Measurements from ENCODE around the gene HOXC10.

Gene HOXC10

GRCh38 chr12:53965281-53966084 is 19.5 kb upstream of the HOXC10 start:
- no peak for DNase-seq (ENCODE audit: low spot score)

- DNase-seq (ENCODE audit: low spot score): no peak
Measured at GRCh38 chr12:53966085-53966384, 18.9 kb upstream of the HOXC10 start.

- DNase-seq (ENCODE audit: low spot score): no peak
Measured at GRCh38 chr12:53966385-53967133, 18.4 kb upstream of the HOXC10 start.

GRCh38 chr12:53967421-53967925 is 17.5 kb upstream of the HOXC10 start:
- DNase-seq (ENCODE audit: low spot score): no peak

GRCh38 chr12:53968214-53969127 is 16.5 kb upstream of the HOXC10 start:
- no peak for DNase-seq (ENCODE audit: low spot score)

GRCh38 chr12:53969588-53970259 is 15.2 kb upstream of the HOXC10 start:
- no peak for DNase-seq (ENCODE audit: low spot score)

GRCh38 chr12:53970451-53970850 is 14.5 kb upstream of the HOXC10 start:
- DNase-seq (ENCODE audit: low spot score): no peak

- DNase-seq (ENCODE audit: low spot score): no peak
Measured at GRCh38 chr12:53971129-53971528, 13.8 kb upstream of the HOXC10 start.

GRCh38 chr12:53971686-53972085 is 13.3 kb upstream of the HOXC10 start:
- no peak for DNase-seq (ENCODE audit: low spot score)

GRCh38 chr12:53972152-53972702 is 12.7 kb upstream of the HOXC10 start:
- no peak for DNase-seq (ENCODE audit: low spot score)

- DNase-seq (ENCODE audit: low spot score): no peak
Measured at GRCh38 chr12:53972722-53973235, 12.2 kb upstream of the HOXC10 start, which contains the start of gene HOXC11. Gene HOXC11, plus strand, starts transcription at chr12:53973126. Its CDS starts 116 bp downstream, at chr12:53973242.

GRCh38 chr12:53973236-53974042 is 11.5 kb upstream of the HOXC10 start:
- no peak for DNase-seq (ENCODE audit: low spot score)

GRCh38 chr12:53974084-53975063 is 10.6 kb upstream of the HOXC10 start, which contains the start of gene HOTAIR:
Gene HOTAIR, minus strand, starts transcription at chr12:53974954.
- DNase-seq (ENCODE audit: low spot score): no peak

GRCh38 chr12:53975064-53975471 is 9.9 kb upstream of the HOXC10 start:
- DNase-seq (ENCODE audit: low spot score): no peak

- no peak for DNase-seq (ENCODE audit: low spot score)
Measured at GRCh38 chr12:53975479-53976152, 9.3 kb upstream of the HOXC10 start.

GRCh38 chr12:53976172-53976822 is 8.6 kb upstream of the HOXC10 start:
- DNase-seq (ENCODE audit: low spot score): no peak

GRCh38 chr12:53976823-53977595 is 7.9 kb upstream of the HOXC10 start:
- DNase-seq (ENCODE audit: low spot score): no peak
